ENCODE results near the gene TEX2. TPM values are rescaled to one million over a fixed set of nuclear protein-coding genes. Genes with fewer than 3 reads are reported as not detected.
A peak's percentile ranks its signal among the peaks of the same experiment; 100 is the strongest.
"Not testable (repeated sequence)": the region's sequence is repeated elsewhere in the genome, so short reads cannot be mapped to it uniquely, and the experiment has no call there.

Gene TEX2
- total RNA-seq, 2 donors from 2014 or later: 24.6 to 27.4 TPM

GRCh38 chr17:64133546-64134215 lies 129.4 kb downstream of the TEX2 start:
- no peak for DNase-seq (ENCODE audit: low spot score)
- intact Hi-C loops (cut with DNase I): loop anchor here (1.0 to 10.0 kb wide), 7 partner anchors 51 to 219 kb away; partner anchors contain the start of genes GH1 (in 2 of the 2) and CSHL1 (in 1 of the 2)

- intact Hi-C loops (cut with DNase I): loop anchor here (5.0 to 10.0 kb wide), 5 partner anchors 49 to 217 kb away; partner anchors contain the start of genes GH1 (in 2 of the 2) and CSHL1 (in 1 of the 2)
- no peak for DNase-seq (ENCODE audit: low spot score)
Measured at GRCh38 chr17:64131606-64132270, 131.3 kb downstream of the TEX2 start.

- peak; percentile 83 for DNase-seq (ENCODE audit: low spot score)
Measured at GRCh38 chr17:64130559-64131001, 132.5 kb downstream of the TEX2 start.

GRCh38 chr17:64129765-64130558 lies 133.1 kb downstream of the TEX2 start, which contains the start of gene ERN1:
Gene ERN1 (minus strand): TSS chr17:64130144. CDS start chr17:64130029, 115 bp downstream.
- intact Hi-C loops (cut with DNase I): loop anchor here (5.0 to 10.0 kb wide), 5 partner anchors 48 to 215 kb away; partner anchors contain the start of genes GH1 (in 2 of the 2) and CSHL1 (in 1 of the 2)
- DNase-seq (ENCODE audit: low spot score): peak; percentile 98

More at GRCh38 chr17:64130559-64131001, 132.5 kb downstream of the TEX2 start:
- intact Hi-C loops (cut with DNase I): loop anchor here (5.0 to 10.0 kb wide), 5 partner anchors 48 to 216 kb away; partner anchors contain the start of genes GH1 (in 2 of the 2) and CSHL1 (in 1 of the 2)

GRCh38 chr17:64129515-64129764 lies 133.6 kb downstream of the TEX2 start:
- intact Hi-C loops (cut with DNase I): no loop called here

GRCh38 chr17:64128787-64129514 lies 134.1 kb downstream of the TEX2 start:
- DNase-seq (ENCODE audit: low spot score): no peak
- intact Hi-C loops (cut with DNase I): no loop called here

More at GRCh38 chr17:64129515-64129764, 133.6 kb downstream of the TEX2 start:
- no peak for DNase-seq (ENCODE audit: low spot score)

- intact Hi-C loops (cut with DNase I): no loop called here
Measured at GRCh38 chr17:64126918-64127317, 136.1 kb downstream of the TEX2 start.

GRCh38 chr17:64125937-64126336 lies 137.1 kb downstream of the TEX2 start:
- intact Hi-C loops (cut with DNase I): no loop called here
- no peak for DNase-seq (ENCODE audit: low spot score)

More at GRCh38 chr17:64126918-64127317, 136.1 kb downstream of the TEX2 start:
- no peak for DNase-seq (ENCODE audit: low spot score)

- intact Hi-C loops (cut with DNase I): no loop called here
- no peak for DNase-seq (ENCODE audit: low spot score)
Measured at GRCh38 chr17:64124609-64125008, 138.5 kb downstream of the TEX2 start.

- DNase-seq (ENCODE audit: low spot score): no peak
- intact Hi-C loops (cut with DNase I): no loop called here
Measured at GRCh38 chr17:64123114-64123513, 139.9 kb downstream of the TEX2 start.

GRCh38 chr17:64120972-64121786 lies 141.9 kb downstream of the TEX2 start:
- intact Hi-C loops (cut with DNase I); DNase-seq (ENCODE audit: low spot score): not testable (repeated sequence)

- intact Hi-C loops (cut with DNase I): no loop called here
- DNase-seq (ENCODE audit: low spot score): no peak
Measured at GRCh38 chr17:64120159-64120810, 142.8 kb downstream of the TEX2 start.

GRCh38 chr17:64117981-64118979 lies 144.8 kb downstream of the TEX2 start:
- intact Hi-C loops (cut with DNase I): no loop called here
- no peak for DNase-seq (ENCODE audit: low spot score)

- intact Hi-C loops (cut with DNase I): no loop called here
- no peak for DNase-seq (ENCODE audit: low spot score)
Measured at GRCh38 chr17:64115822-64116534, 147.1 kb downstream of the TEX2 start.

GRCh38 chr17:64115043-64115698 lies 147.9 kb downstream of the TEX2 start:
- no peak for DNase-seq (ENCODE audit: low spot score)
- intact Hi-C loops (cut with DNase I): no loop called here

All from posterior vena cava (tissue), 2 donors.